ENCODE results near the gene CHFR.

DNA sequence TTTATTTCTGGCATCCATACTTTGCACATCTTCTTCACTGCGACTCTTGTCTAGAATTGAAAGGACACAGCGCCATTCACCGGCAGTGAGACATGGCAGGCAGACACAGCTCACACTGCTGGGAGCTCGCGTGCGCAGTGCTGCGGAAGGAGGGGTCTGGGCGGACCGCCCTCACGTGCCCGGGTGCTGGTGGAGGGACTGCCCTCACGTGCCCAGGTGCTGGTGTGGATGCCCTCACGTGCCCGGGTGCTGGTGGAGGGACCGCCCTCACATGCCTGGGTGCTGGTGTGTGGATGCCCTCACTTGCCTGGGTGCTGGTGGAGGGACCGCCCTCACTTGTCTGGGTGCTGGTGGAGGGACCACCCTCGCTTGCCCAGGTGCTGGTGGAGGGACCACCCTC is 30.8 kb downstream of the CHFR start:
- TF ChIP-seq POLR2A (IDR thresholded peaks at IDR 0.05) (no peak), EP300 (IDR thresholded peaks at IDR 0.05) (no peak), POLR2AphosphoS5 (IDR thresholded peaks at IDR 0.05) (no peak)
- TF ChIP-seq, protein P1, sequence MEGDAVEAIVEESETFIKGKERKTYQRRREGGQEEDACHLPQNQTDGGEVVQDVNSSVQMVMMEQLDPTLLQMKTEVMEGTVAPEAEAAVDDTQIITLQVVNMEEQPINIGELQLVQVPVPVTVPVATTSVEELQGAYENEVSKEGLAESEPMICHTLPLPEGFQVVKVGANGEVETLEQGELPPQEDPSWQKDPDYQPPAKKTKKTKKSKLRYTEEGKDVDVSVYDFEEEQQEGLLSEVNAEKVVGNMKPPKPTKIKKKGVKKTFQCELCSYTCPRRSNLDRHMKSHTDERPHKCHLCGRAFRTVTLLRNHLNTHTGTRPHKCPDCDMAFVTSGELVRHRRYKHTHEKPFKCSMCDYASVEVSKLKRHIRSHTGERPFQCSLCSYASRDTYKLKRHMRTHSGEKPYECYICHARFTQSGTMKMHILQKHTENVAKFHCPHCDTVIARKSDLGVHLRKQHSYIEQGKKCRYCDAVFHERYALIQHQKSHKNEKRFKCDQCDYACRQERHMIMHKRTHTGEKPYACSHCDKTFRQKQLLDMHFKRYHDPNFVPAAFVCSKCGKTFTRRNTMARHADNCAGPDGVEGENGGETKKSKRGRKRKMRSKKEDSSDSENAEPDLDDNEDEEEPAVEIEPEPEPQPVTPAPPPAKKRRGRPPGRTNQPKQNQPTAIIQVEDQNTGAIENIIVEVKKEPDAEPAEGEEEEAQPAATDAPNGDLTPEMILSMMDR (IDR thresholded peaks at IDR 0.05): no peak
